Subcutaneous preadipocyte (primary cell): ENCODE results near the gene MTA1. TPM values are rescaled to one million over a fixed set of nuclear protein-coding genes. Genes with fewer than 3 reads are reported as not detected.

Experiments used
- total RNA-seq: library from RNA; depleted of rRNA; stranded (reverse); fragments of >200 nt; gene quantifications from 2 replicates; pipeline ENCODE4 v1.2.3, GENCODE V29; 2012

Gene MTA1
- 58.8 and 77.2 TPM in 2 replicates for total RNA-seq

DNA sequence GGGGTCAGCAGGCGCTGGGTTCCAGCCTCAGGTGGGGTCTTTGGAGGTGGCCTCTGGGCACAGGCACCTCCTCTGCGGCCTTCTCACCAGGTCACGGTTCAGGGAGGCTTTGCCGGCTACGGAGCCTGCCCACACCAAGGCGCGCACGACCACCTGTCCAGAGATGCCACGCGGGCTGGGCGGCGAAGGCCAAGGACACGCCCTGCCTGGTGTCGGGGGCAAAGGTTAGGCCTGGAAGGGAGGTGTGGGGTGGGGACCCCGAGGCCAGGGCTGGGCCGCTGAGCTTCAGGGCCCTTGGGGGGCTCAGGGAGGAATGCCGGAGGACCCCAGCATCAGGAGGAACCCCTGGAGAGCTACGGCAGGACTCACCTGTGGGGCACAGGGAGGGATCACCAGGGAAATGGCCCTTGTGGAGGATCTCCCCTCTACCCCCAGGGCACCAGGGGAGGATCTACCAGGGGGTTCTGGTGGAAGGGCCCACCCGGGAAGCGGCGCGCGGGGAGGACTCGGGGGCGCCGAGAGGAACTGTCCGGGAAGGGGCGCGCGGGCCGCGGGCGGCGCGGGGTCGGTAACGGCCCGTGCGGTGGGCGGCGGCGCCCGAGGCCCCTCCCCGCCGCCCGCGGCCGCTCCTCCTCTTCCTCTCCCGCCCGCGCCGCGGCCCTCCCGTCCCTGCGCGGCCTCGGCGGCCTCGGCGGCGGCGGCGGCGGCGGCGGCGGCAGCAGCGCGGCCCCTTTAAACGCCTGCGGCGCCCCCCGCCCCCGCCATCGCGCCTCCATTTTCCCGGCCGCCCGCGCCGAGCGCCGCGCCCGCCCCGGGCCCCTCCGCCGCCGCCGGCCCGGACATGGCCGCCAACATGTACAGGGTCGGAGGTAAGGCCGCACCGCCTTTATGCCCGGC is at the start of gene MTA1:
TSS of gene MTA1 (plus strand) at position 633 of the 897 bp plus-strand sequence. CDS start at position 842, 209 bp downstream.

GRCh38 chr14:105398044-105398725 is 21.4 kb upstream of the MTA1 start, which contains the start of gene TEX22:
Gene TEX22 (plus strand): TSS chr14:105398538. CDS start chr14:105399341, 803 bp downstream.

DNA sequence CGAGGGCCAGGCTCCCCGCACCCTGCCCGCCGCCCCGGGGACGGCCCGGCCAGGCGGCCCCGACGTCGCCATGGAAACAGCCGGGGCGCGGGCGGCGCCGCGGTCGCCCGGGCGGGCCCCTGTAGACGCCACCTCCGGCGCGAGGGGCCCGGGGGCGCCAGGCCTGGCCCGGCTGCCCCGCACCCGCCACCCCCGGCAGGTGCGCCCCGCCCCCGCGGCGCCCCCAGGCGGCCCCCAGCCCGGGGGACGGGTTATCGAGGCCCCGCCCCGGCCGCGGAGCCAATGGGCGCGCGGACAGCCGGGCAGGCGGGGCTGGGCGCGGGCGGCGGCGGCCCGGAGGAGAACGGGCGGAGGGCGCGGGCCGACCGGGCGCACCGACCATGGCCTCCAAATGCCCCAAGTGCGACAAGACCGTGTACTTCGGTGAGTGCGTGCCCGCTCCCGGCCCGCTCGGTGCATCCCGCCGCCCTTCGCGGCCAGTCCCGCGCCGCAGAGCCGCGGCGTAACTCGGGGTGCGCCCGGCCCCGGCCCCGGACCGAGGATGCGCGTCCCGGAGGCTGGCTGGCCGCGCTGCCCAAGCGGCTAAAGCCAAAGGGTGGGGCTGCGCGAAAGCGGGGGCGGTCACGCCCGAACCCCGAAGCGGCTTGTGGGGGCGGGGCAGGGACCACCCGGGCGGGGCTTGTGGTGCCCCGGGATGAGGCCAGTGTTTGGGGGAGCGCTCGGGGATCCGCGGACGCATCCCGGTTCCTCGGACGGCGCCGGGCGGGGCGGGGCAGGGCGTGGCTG is 55.0 kb downstream of the MTA1 start, which contains the start of gene CRIP2:
TSS of gene CRIP2 (plus strand) at position 339 of the 786 bp plus-strand sequence. CDS start at position 381, 42 bp downstream.

DNA sequence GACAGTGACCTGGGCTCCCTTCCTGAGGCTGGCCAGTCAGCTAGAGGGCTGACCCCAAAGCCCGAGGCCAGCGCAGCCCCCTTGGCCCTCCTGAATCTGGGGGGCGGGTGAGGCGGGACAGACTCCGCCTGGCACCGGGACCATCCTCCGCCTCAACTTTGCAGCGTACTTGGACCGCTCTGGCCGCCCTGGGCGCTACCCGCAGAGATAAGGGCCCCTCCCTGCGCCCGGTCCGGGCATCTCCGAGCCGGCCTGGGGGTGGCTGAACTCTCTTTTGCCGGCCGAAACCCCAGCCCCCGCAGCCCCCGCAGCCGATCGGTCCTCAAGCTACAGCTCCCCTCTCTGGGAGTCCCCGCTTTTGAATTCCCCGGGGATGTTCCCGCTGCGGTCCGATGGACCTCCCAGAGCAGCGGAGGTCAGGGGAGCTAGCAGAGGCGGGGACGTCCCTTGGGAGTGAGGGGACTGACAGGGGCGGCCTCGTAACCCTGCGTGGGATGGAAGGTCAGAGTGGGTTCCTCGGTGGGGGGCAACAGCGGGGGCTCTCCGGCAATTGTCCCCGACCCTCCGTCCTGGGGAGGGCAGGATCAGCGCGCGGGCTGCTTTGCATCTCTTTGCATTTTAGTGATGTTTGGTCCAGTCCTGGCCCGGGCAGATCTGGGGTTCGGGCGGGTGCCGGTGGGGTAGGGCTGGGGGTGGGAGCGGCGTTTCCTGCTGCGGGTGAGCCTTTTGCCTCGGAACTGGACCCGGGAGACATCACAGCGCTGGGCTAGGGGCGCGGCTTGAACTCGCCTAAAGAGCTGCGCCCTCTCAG is 66.7 kb downstream of the MTA1 start, which contains the start of gene CRIP1:
TSS of gene CRIP1 (plus strand) at position 724 of the 811 bp plus-strand sequence. CDS start 374 bp downstream, outside the sequence.

GRCh38 chr14:105490572-105491365 is 71.1 kb downstream of the MTA1 start, which contains the start of gene TEDC1:
Gene TEDC1 (plus strand): TSS chr14:105491246. CDS start chr14:105491376, 130 bp downstream.

Other genes with a start within 250 kb of the MTA1 start
- 6.1 and 9.6 TPM in 2 replicates for gene NUDT14, start 238.5 kb upstream of the MTA1 start, total RNA-seq
- 36.8 and 39.3 TPM in 2 replicates for gene BTBD6, start 171.3 kb upstream of the MTA1 start, total RNA-seq
- 29.8 and 40.1 TPM in 2 replicates for gene BRF1, start 118.8 kb upstream of the MTA1 start, total RNA-seq
- 49.9 and 51.1 TPM in 2 replicates for gene PACS2, start 105.1 kb upstream of the MTA1 start, total RNA-seq
- 0.20 and 0.73 TPM in 2 replicates for gene TEX22, start 21.3 kb upstream of the MTA1 start, total RNA-seq
- 22.8 and 24.6 TPM in 2 replicates for gene CRIP2, start 55.0 kb downstream of the MTA1 start, total RNA-seq
- 2.9 and 4.4 TPM in 2 replicates for gene CRIP1, start 67.1 kb downstream of the MTA1 start, total RNA-seq
- gene TEDC1, start 71.4 kb downstream of the MTA1 start, total RNA-seq = 8.5 and 15.6 TPM in 2 replicates
- 2.9 and 3.3 TPM in 2 replicates for gene TMEM121, start 106.8 kb downstream of the MTA1 start, total RNA-seq